IMR-90 (cell line): ENCODE data around the gene TTC7B. TPM values are rescaled to one million over a fixed set of nuclear protein-coding genes. Genes with fewer than 3 reads are reported as not detected.

Experiments used
- ATAC-seq: fragments of 200-7000 bp; cut with Tn5 transposase; 2 replicates; pipeline ENCODE4 v1.9.1; 2020; ENCODE audit warnings: low read depth, mild to moderate bottlenecking, moderate library complexity
- BruUV-seq: library from RNA; stranded (reverse); fragments of 400-500 nt; replicated peaks from 2 replicates; lab custom pipeline; 2021; lab: Mats Ljungman, UMichigan
- CTCF ChIA-PET: fragments of 300-600 bp; formaldehyde crosslinking; extraction: SDS; loops from one replicate; lab custom pipeline; 2021; ENCODE audit warnings: antibody characterized with exemption; lab: Yijun Ruan, JAX
- POLR2A ChIA-PET: fragments of 300-600 bp; sonication (Branson Sonifier 250); formaldehyde crosslinking; loops from one replicate; lab custom pipeline; 2022; ENCODE audit warnings: antibody characterized with exemption; ENCODE audit not compliant: unreplicated experiment; lab: Charles Lee
- DNase-seq: peaks from one replicate; pipeline ENCODE4 v3.0.0; 2013
- H2AFZ ChIP-seq: replicated peaks from 2 replicates; pipeline ENCODE3; 2013; ENCODE audit warnings: low read length, mild to moderate bottlenecking; ENCODE audit not compliant: poor library complexity
- H2AK5ac ChIP-seq: 2 replicates; pipeline ENCODE4 v1.6.1; 2013; ENCODE audit warnings: low read depth, low read length, inconsistent platforms
- H2AK9ac ChIP-seq: replicated peaks from 2 replicates; pipeline ENCODE3; 2013; ENCODE audit warnings: mild to moderate bottlenecking, low read depth, low read length, moderate library complexity; ENCODE audit not compliant: poor library complexity
- H2BK120ac ChIP-seq: 2 replicates; pipeline ENCODE4 v1.6.1; 2013; ENCODE audit warnings: low read depth, low read length, inconsistent platforms
- H2BK15ac ChIP-seq: 3 replicates; pipeline ENCODE4 v1.6.1; 2013; ENCODE audit warnings: low read depth, low read length, inconsistent platforms
- H2BK20ac ChIP-seq: 2 replicates; pipeline ENCODE4 v1.6.1; 2013; ENCODE audit warnings: low read depth, mild to moderate bottlenecking, inconsistent platforms, low read length, moderate library complexity
- H2BK5ac ChIP-seq: 2 replicates; pipeline ENCODE4 v1.6.1; 2013; ENCODE audit warnings: mild to moderate bottlenecking, low read depth, low read length, inconsistent platforms; ENCODE audit not compliant: poor library complexity, severe bottlenecking
- H3K14ac ChIP-seq: replicated peaks from 2 replicates; pipeline ENCODE4 v1.6.1; 2013; ENCODE audit warnings: low read depth, low read length, inconsistent platforms
- H3K18ac ChIP-seq: 2 replicates; pipeline ENCODE4 v1.6.1; 2013; ENCODE audit warnings: low read depth, low read length, control low read depth
- H3K23ac ChIP-seq: 2 replicates; pipeline ENCODE4 v1.6.1; 2013; ENCODE audit warnings: low read depth, low read length, inconsistent platforms
- H3K27ac ChIP-seq: 2 replicates; pipeline ENCODE4 v1.5.1; 2013; ENCODE audit warnings: mild to moderate bottlenecking, control low read depth, low read length; ENCODE audit not compliant: insufficient read depth
- H3K27me3 ChIP-seq: 2 replicates; pipeline ENCODE4 v1.6.1; 2013; ENCODE audit warnings: low read length; ENCODE audit not compliant: control insufficient read depth, insufficient read depth
- H3K36me3 ChIP-seq: 2 replicates; pipeline ENCODE4 v1.6.1; 2013; ENCODE audit warnings: low read length, mixed read lengths; ENCODE audit not compliant: control insufficient read depth, insufficient read depth
- H3K4ac ChIP-seq: 2 replicates; pipeline ENCODE4 v1.6.1; 2013; ENCODE audit warnings: low read depth, low read length, inconsistent platforms
- H3K4me1 ChIP-seq: 2 replicates; pipeline ENCODE4 v1.6.1; 2013; ENCODE audit warnings: low read length, mixed read lengths; ENCODE audit not compliant: control insufficient read depth, insufficient read depth
- H3K4me2 ChIP-seq: 2 replicates; pipeline ENCODE4 v1.6.1; 2013; ENCODE audit warnings: low read depth, mild to moderate bottlenecking, control low read depth, low read length, moderate library complexity
- H3K4me3 ChIP-seq: 2 replicates; pipeline ENCODE4 v1.5.1; 2013; ENCODE audit warnings: low read depth, mild to moderate bottlenecking, control low read depth, low read length, moderate library complexity; ENCODE audit not compliant: insufficient read depth
- H3K56ac ChIP-seq: 2 replicates; pipeline ENCODE4 v1.6.1; 2013; ENCODE audit warnings: low read length, inconsistent platforms; ENCODE audit not compliant: insufficient read depth; ENCODE audit errors: extremely low read depth
- H3K79me1 ChIP-seq, 2 experiments: 2 replicates each; pipeline ENCODE4 v1.6.1; 2013; ENCODE audit warnings: low read length in 2 of 2, inconsistent platforms in 1 of 2, low read depth in 1 of 2
- H3K9ac ChIP-seq: 2 replicates; pipeline ENCODE4 v1.6.1; 2013; ENCODE audit warnings: low read depth, low read length, control low read depth
- H3K9me1 ChIP-seq: 2 replicates; pipeline ENCODE4 v1.6.1; 2013; ENCODE audit warnings: low read length, inconsistent platforms; ENCODE audit not compliant: insufficient read depth
- H3K9me3 ChIP-seq: 2 replicates; pipeline ENCODE4 v1.6.1; 2013; ENCODE audit warnings: low read length; ENCODE audit not compliant: control insufficient read depth, insufficient read depth
- H4K20me1 ChIP-seq: 2 replicates; pipeline ENCODE4 v1.6.1; 2013; ENCODE audit warnings: low read length, inconsistent platforms; ENCODE audit not compliant: insufficient read depth
- H4K5ac ChIP-seq: 2 replicates; pipeline ENCODE4 v1.6.1; 2013; ENCODE audit warnings: mild to moderate bottlenecking, low read depth, low read length, control low read depth
- H4K8ac ChIP-seq, 2 experiments: 2 replicates each; pipeline ENCODE4 v1.6.1; 2013; ENCODE audit warnings: low read depth in 2 of 2, low read length in 2 of 2, control low read depth in 1 of 2, inconsistent platforms in 1 of 2
- H4K91ac ChIP-seq: 2 replicates; pipeline ENCODE4 v1.6.1; 2013; ENCODE audit warnings: low read depth, low read length, inconsistent platforms; ENCODE audit not compliant: insufficient read depth
- BHLHE40 ChIP-seq: fragments of 150-350 bp; IDR thresholded peaks from 2 replicates; pipeline ENCODE4 v1.6.1; 2016; ENCODE audit warnings: mild to moderate bottlenecking, low read depth, low read length
- CEBPB ChIP-seq: IDR thresholded peaks from 2 replicates; pipeline ENCODE4 v1.6.1; 2012; ENCODE audit warnings: low read depth, low read length, improper control_type of control experiment
- CHD1 ChIP-seq: IDR thresholded peaks from 2 replicates; pipeline ENCODE4 v1.6.1; 2012; ENCODE audit warnings: low read depth, low read length, improper control_type of control experiment
- MAFK ChIP-seq: IDR thresholded peaks from 2 replicates; pipeline ENCODE4 v1.6.1; 2012; ENCODE audit warnings: low read depth, low read length, improper control_type of control experiment
- MAZ ChIP-seq: IDR thresholded peaks from 2 replicates; pipeline ENCODE4 v1.6.1; 2012; ENCODE audit warnings: low read depth, mild to moderate bottlenecking, low read length, improper control_type of control experiment, moderate library complexity, borderline replicate concordance
- MXI1 ChIP-seq: IDR thresholded peaks from 2 replicates; pipeline ENCODE4 v1.6.1; 2012; ENCODE audit warnings: low read depth, mild to moderate bottlenecking, low read length, moderate library complexity, borderline replicate concordance
- NFE2L2 ChIP-seq: fragments of 150-350 bp; IDR thresholded peaks from 2 replicates; pipeline ENCODE4 v1.6.1; 2016; ENCODE audit warnings: low read depth, mild to moderate bottlenecking, low read length
- POLR2A ChIP-seq: IDR thresholded peaks from 2 replicates; pipeline ENCODE4 v1.6.1; 2012; ENCODE audit warnings: mild to moderate bottlenecking, low read depth, low read length
- RCOR1 ChIP-seq: IDR thresholded peaks from 2 replicates; pipeline ENCODE4 v1.6.1; 2012; ENCODE audit warnings: mild to moderate bottlenecking, low read length, improper control_type of control experiment; ENCODE audit not compliant: insufficient replicate concordance
- RFX5 ChIP-seq: IDR thresholded peaks from 2 replicates; pipeline ENCODE4 v1.8.0; 2012; ENCODE audit warnings: low read depth, mild to moderate bottlenecking, low read length, moderate library complexity
- SMC3 ChIP-seq: fragments of 150-350 bp; IDR thresholded peaks from 2 replicates; pipeline ENCODE4 v1.6.1; 2016; ENCODE audit warnings: low read depth, mild to moderate bottlenecking, antibody characterized with exemption, low read length, moderate library complexity
- WGBS, 2 experiments: methylation state at CpG; one replicate each; pipeline versions ENCODE4 v1.1.5 to v1.1.7; 2013; ENCODE audit warnings: missing lambda C conversion rate in 2 of 2; ENCODE audit not compliant: insufficient read length in 1 of 2; ENCODE audit errors: extremely low coverage in 2 of 2; 5-methylcytosine and 5-hydroxymethylcytosine counted together
- dilution Hi-C: fragments of 300-500 bp; cut with HindIII; formaldehyde crosslinking; loops from one replicate; pipeline ENCODE4 v1.14.3; 2018; ENCODE audit warnings: low sequenced_read_pairs; ENCODE audit not compliant: unreplicated experiment
- in situ Hi-C: fragments of 300-500 bp; cut with MboI; formaldehyde crosslinking; loops from 3 replicates; pipeline ENCODE4 v1.14.3; 2019; ENCODE audit warnings: low sequenced_read_pairs, inconsistent platforms, mixed read lengths
- intact Hi-C: fragments of 100-400 bp; cut with micrococcal nuclease; formaldehyde crosslinking; loops from 2 replicates; pipeline ENCODE4 v1.10.0; 2022
- polyA plus RNA-seq, 3 experiments: library from polyadenylated mRNA; depleted of rRNA; stranded (reverse); fragments of >200 nt; gene quantifications; 2 replicates each; pipeline ENCODE4 v1.2.3, GENCODE V29; 2012; ENCODE audit warnings: low replicate concordance in 1 of 3
- total RNA-seq: library from RNA; depleted of rRNA; stranded (reverse); fragments of >200 nt; gene quantifications from 2 replicates; pipeline ENCODE4 v1.2.3, GENCODE V29; 2012
- TF ChIP-seq, protein P1 (sequence below): fragments of 150-350 bp; IDR thresholded peaks from 2 replicates; pipeline ENCODE4 v1.6.1; 2017; ENCODE audit warnings: mild to moderate bottlenecking, antibody characterized with exemption, low read length, low read depth
- TF ChIP-seq, protein P2 (sequence below): fragments of 150-350 bp; IDR thresholded peaks from 2 replicates; pipeline ENCODE4 v1.6.1; 2016; ENCODE audit warnings: low read depth, mild to moderate bottlenecking, low read length, moderate library complexity, borderline replicate concordance

TTC7B gene
- total and polyA plus RNA-seq, 2 of the 4 experiments (the other 2 are of a cell fraction), result 18.1 to 35.3 TPM

DNA sequence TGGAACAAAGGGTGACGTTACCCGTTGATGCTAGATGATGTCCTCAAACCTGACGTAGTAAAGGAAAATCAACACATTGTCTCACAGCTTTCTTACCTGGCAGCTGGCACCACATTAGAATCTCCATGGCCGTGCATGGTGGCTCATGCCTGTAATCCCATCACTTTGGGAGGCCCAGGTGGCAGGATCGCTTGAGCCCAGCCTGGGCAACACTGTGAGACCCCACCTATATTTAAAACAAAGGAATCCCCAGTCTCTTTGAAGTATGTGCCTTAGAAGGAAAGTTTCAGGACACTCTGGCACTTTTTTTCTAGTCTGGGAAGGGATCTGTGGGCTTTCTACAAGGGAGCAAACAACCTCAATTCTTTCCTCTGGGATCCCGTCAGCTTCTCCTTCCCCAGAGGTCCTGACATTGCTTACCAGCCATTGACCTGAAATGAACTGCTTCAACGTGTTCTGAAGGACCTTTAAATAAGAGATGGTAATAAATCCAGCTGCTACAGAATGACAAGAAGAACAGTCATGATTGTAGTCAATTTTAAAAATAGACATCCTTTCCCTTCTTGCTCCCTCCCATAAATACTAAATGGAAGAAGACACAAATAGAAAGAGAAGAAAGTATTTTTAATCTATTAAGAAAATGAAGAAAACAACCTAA is 33.7 kb upstream of the TTC7B start (continued):
- TF ChIP-seq MXI1, result no peak

DNA sequence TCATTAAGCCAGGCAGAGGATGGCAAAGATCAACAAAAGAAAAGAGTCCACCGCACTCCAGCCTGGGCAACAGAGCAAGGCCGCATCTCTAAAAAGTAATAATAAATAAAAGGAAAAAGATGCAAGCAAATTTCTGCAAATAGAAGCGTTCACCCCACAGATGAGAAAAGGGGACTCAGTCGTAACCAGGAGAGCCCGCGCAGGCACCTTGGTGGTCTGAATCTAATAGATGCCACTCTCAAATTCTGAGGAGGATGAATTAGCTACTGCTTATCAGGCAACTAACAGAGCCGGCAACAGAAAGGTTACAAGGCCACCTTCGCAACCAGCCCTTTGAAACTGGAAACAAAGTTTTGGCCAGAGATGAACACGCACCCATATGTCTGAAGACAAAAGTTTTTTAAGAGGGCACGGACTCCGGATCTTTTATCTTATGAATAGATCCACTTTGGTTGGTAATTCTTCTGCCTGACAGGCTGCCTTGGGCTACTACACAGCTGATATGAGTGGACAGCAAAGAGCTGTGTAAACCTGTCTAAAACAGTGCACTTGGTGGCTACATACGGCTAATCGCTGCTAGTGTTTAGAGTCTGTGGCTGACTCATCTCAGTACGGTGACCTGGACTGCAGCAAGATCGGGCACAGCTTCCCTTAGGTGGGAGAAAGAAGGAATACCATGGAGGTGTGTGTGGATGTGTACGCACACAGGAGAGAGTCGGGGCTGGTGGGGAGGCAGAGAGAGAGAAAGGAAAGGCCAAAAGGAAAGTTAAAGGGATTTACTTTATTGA is 32.9 kb upstream of the TTC7B start:
- Histone ChIP-seq H2AK9ac (no peak overlapping the region), H3K23ac (no peak overlapping the region), H2BK15ac (no peak overlapping the region), H3K27ac (no peak overlapping the region), H3K4ac (no peak overlapping the region), H3K56ac (no peak overlapping the region), H3K36me3 (no peaks in the 10 kb centered on the region), H2BK20ac (0 out of 2 replicates have a peak overlapping the region, but pooled peaks have one; percentile 25), H4K91ac (no peak overlapping the region), H3K14ac (no peak overlapping the region), H3K4me3 (no peak overlapping the region), H3K18ac (no peak overlapping the region), H2AFZ (peak overlapping the region; percentile 74), H3K27me3 (0 out of 2 replicates have a peak, but pooled peaks cover 2% of the 10 kb centered on the region), H4K8ac (no peak overlapping the region), H2BK120ac (no peak overlapping the region), H2AK5ac (no peak overlapping the region), H3K9ac (no peak overlapping the region), H3K9me3 (no peaks in the 10 kb centered on the region), H3K4me2 (no peak overlapping the region), H3K79me1 (no peaks in the 10 kb centered on the region), H4K5ac (no peak overlapping the region), H4K20me1 (no peaks in the 10 kb centered on the region), H3K4me1 (no peaks in the 10 kb centered on the region), H2BK5ac (no peak overlapping the region), H3K9me1 (0 out of 2 replicates have a peak, but pooled peaks cover 5% of the 10 kb centered on the region)
- CTCF ChIA-PET, result interaction anchor here (0.6 kb wide), 1 partner anchor 25 kb away, joined by 4 read pairs; no protein-coding TSS in a partner anchor
- 43% methylated on average over 4 of the region's 17 CpGs; no CpG with 5 or more reads in 1 of the 2 experiments for WGBS, 2 experiments
- in situ Hi-C loops, result no loop called here
- no TSS peak for BruUV-seq
- intact Hi-C loops, result no loop called here
- dilution Hi-C loops, result no loop called here
- POLR2A ChIA-PET, result interaction anchor here (0.6 kb wide), 1 partner anchor 79 kb away, joined by 6 read pairs; no protein-coding TSS in a partner anchor
- DNase-seq (peak; percentile 49), ATAC-seq (0 out of 2 replicates have a peak, but pooled peaks have one; percentile 48)
- no peak for TF ChIP-seq RFX5
- TF ChIP-seq SMC3, result no peak
- no peak for TF ChIP-seq RCOR1
- no peak for TF ChIP-seq POLR2A
- TF ChIP-seq NFE2L2, result no peak
- TF ChIP-seq MAZ, result no peak
- no peak for TF ChIP-seq MAFK
- TF ChIP-seq, protein P1, sequence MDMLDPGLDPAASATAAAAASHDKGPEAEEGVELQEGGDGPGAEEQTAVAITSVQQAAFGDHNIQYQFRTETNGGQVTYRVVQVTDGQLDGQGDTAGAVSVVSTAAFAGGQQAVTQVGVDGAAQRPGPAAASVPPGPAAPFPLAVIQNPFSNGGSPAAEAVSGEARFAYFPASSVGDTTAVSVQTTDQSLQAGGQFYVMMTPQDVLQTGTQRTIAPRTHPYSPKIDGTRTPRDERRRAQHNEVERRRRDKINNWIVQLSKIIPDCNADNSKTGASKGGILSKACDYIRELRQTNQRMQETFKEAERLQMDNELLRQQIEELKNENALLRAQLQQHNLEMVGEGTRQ, result no peak
- TF ChIP-seq, protein P2, sequence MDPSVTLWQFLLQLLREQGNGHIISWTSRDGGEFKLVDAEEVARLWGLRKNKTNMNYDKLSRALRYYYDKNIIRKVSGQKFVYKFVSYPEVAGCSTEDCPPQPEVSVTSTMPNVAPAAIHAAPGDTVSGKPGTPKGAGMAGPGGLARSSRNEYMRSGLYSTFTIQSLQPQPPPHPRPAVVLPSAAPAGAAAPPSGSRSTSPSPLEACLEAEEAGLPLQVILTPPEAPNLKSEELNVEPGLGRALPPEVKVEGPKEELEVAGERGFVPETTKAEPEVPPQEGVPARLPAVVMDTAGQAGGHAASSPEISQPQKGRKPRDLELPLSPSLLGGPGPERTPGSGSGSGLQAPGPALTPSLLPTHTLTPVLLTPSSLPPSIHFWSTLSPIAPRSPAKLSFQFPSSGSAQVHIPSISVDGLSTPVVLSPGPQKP, result no peak
- TF ChIP-seq MXI1, result no peak
- no peak for TF ChIP-seq BHLHE40
- no peak for TF ChIP-seq CHD1
- TF ChIP-seq CEBPB, result no peak
